LNCaP clone FGC (cell line): Measurements from ENCODE around the gene MRTO4.
"Not testable (repeated sequence)": the region's sequence is repeated elsewhere in the genome, so short reads cannot be mapped to it uniquely, and the experiment has no call there.

Experiments
- DNase-seq: peaks from one replicate; pipeline ENCODE4 v3.0.0-alpha.2; 2011; ENCODE audit warnings: low read depth
- H3K4me3 ChIP-seq: 2 replicates; pipeline ENCODE4 v1.5.1; 2011; ENCODE audit warnings: mild to moderate bottlenecking, low read depth, low read length, control low read depth
- TF ChIP-seq, protein P1 (sequence below): IDR thresholded peaks from 2 replicates; pipeline ENCODE4 v1.5.1; 2012; ENCODE audit warnings: mild to moderate bottlenecking; ENCODE audit not compliant: control insufficient read depth, insufficient read depth; ENCODE audit errors: extremely low read depth

The MRTO4 gene

DNA sequence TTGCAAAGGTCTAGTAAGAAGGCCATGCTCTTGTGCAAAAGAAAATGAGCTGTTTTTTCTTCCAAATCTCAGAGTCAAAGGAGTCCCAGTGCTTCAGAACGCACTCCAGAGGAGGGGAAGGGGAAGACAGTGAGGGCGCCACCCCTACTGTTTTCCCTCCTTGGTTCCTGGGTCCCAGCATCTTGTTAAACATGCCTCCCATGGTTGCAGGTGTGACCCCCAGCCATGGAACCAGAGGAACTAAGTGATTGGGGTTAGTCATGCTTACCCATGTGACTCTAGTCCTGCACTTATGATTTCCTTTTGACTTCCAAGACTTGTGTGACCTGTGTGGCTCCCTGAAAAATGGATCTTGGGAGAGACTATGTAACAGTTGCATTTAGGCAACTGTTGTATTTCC is 43.0 kb downstream of the MRTO4 start:
- H3K4me3 ChIP-seq = no peak overlapping the region
- TF ChIP-seq, protein P1, sequence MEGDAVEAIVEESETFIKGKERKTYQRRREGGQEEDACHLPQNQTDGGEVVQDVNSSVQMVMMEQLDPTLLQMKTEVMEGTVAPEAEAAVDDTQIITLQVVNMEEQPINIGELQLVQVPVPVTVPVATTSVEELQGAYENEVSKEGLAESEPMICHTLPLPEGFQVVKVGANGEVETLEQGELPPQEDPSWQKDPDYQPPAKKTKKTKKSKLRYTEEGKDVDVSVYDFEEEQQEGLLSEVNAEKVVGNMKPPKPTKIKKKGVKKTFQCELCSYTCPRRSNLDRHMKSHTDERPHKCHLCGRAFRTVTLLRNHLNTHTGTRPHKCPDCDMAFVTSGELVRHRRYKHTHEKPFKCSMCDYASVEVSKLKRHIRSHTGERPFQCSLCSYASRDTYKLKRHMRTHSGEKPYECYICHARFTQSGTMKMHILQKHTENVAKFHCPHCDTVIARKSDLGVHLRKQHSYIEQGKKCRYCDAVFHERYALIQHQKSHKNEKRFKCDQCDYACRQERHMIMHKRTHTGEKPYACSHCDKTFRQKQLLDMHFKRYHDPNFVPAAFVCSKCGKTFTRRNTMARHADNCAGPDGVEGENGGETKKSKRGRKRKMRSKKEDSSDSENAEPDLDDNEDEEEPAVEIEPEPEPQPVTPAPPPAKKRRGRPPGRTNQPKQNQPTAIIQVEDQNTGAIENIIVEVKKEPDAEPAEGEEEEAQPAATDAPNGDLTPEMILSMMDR = no peak
- no peak for DNase-seq

DNA sequence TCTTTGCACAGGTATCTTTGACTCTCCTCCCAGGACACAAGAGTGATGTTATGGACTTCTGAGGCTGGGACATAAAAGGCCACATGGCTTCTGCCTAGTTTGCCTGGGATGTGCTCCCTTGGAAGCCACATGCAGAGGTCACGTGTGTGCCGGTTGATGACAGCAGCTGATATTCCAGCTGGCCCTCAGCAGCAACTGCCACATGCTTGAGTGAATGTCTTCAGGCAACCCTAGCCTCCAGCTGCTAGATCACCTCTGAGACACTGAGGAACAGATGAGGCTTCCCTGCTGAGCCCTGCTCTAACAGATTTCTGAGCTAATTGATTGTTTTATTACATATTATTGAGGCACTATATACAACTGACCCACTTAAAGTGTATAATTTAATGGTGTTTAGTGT is 48.6 kb downstream of the MRTO4 start:
- no peak for DNase-seq
- TF ChIP-seq, protein P1 = no peak
- H3K4me3 ChIP-seq = no peak overlapping the region

DNA sequence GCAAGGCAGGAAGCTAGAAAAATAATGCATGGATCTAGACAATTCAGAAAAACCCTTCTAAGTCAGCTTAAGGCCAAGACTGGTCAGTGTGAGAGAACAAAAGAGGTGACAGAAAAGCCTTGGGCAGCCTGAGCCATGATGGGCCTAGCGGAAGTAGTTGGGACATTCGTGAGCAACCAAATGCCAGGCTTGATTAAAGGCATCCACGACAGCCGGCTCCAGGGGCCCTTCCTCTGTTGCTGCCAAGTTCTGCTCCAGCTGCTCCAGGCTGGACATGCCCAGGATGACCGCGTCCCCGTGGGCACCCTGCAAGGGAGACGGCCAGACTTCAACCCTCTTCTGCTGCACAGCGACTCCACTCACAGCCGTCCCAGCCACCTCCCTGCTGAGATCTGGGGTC is 52.5 kb downstream of the MRTO4 start:
- DNase-seq, H3K4me3 ChIP-seq: not testable (repeated sequence)

DNA sequence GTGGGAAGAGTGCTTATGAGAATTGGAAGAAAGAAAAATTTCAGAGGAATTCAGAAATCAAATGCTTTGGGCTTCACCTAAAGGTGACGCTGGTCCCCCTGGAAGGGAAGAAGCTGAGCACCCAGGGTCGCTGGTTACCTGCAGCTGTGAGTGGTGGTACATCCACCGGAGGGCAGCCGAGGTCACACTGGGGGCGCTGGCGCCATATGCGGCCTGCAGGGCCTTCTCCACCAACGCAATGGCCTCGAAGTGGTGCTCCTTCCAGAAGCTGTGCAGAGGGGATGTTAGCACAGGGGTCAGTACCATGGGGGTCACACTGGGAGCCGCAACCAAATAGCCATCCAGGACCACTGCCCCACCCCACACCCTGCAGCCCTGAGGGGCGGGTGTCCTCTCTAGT is 54.3 kb downstream of the MRTO4 start:
- DNase-seq = no peak
- H3K4me3 ChIP-seq = no peak overlapping the region
- TF ChIP-seq, protein P1 = no peak

DNA sequence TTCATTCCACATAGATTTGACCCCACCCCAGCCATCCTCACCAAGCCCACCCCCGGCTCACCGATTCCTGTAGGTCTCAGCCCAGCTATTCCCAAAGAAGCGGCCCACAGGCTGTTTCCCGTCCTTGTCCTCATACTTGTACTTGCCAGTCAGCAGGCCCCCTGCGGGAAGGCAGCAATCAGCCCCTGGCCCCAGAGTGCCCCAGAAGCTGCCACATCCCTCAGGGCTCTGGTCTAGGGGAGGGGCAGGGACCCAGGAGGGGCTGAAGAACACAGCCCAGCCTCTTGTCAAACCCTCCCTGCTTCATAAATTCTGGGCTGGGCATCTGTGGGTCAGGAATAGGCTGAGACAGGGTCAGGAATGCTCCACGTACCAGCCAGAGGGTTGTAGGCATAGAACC is 55.3 kb downstream of the MRTO4 start:
- TF ChIP-seq, protein P1 = no peak
- no peak for DNase-seq
- H3K4me3 ChIP-seq = no peak overlapping the region

DNA sequence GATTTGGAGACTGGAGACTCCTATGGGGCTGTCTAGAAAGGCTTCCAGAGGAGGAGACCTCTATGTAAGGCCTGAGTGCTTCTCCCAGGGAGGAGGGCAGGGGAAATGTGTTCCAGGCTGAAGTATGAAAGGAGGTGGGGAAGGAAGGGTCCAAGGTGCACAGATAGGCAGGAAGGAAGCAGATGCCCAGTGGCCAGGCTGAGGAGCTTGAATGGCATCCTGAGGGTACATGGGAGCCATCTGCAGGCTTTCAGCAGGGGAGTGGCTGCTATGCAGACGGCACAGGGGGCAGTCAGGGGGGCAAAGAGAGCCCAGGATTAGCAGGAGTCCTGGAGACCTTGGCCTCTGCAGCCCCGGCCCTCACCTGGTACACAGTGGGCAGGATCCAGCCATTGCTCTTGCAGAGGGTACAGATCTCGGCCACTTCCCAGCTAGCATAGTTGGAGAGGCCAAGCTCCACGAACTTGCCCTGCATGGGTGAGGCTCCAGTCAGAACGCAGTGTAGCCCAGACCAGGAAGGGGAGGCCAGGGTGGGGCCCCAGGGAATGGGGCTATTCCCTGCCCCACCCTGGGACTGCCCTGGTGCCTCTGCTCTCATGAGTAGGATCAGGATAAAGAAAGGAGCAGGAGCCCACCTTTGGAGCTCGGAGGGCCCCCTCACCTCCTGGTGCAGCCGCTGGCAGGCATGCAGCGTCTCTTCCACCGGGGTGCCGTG is 56.3 kb downstream of the MRTO4 start:
- DNase-seq = no peak
- TF ChIP-seq, protein P1 = no peak
- H3K4me3 ChIP-seq = no peak overlapping the region

DNA sequence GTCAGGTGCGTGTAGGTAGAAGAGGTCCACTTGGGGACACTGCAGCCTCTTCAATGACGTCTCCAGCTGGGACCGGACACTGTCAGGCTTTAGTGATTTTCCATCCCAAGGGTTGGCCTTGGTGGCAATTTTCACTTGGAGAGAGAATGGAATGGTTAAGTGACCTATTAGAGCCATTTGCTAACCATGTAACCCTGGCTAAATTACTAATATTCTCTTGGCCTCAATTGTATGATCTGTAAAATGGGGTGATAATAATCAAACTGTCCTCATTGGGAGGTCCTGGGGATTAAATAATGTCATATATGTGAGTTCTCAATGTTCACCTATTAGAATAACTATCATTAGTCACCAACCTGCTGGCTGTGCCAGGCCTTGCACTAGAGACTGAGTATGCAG is 56.9 kb downstream of the MRTO4 start:
- no peak overlapping the region for H3K4me3 ChIP-seq
- TF ChIP-seq, protein P1 = no peak
- no peak for DNase-seq
